Measurements from ENCODE around the gene NAA80.

Gene NAA80

DNA sequence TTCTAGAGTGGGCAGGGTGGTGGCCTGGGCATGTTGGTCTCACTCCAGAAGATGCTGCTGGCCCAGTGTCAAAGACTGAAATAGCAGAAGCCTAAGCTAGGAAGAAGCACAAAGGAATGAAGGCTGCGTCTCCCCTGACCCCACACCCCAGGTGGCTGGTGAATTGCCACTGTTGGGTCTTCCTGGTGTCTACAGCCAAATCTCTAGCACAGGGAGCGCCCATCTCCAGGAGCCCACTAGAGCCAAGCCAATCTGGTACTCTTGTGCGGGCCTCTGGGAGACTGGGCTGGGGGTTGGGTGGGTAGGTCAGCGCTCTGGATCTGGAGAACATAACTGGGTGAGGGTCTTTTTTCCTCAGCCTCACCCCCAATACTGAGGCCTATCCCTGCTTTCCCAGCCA, 27.9 kb upstream of the NAA80 start:
- Histone ChIP-seq H3K79me2 (ENCODE audit: insufficient read depth, low read length) (peaks cover 41% of the 10 kb centered on the region), H2AFZ (ENCODE audit: low read length) (no peak overlapping the region), H3K36me3 (ENCODE audit: insufficient read depth, low read length) (peaks cover 30% of the 10 kb centered on the region), H3K4me3 (ENCODE audit: low read length, poor library complexity, severe bottlenecking) (peak overlapping the region; percentile 94), H4K20me1 (ENCODE audit: insufficient read depth, low read length, poor library complexity, severe bottlenecking) (peaks cover 41% of the 10 kb centered on the region), H3K4me2 (ENCODE audit: low read depth, low read length, poor library complexity, severe bottlenecking) (peak overlapping the region; percentile 95), H3K9ac (ENCODE audit: low read depth, low read length, poor library complexity, severe bottlenecking) (peak overlapping the region; percentile 82), H3K9me3 (ENCODE audit: insufficient read depth, low read depth, low read length) (no peaks in the 10 kb centered on the region), H3K9me2 (replicated peaks; ENCODE audit: low read depth, low read length) (no peaks in the 10 kb centered on the region), H3K27me3 (ENCODE audit: insufficient read depth, low read length, poor library complexity, severe bottlenecking) (no peaks in the 10 kb centered on the region), H3K4me1 (ENCODE audit: insufficient read depth, low read length, poor library complexity, severe bottlenecking) (peaks cover 15% of the 10 kb centered on the region), H3F3A (ENCODE audit: low read depth) (peaks cover 9% of the 10 kb centered on the region)
- TF ChIP-seq, protein P1, sequence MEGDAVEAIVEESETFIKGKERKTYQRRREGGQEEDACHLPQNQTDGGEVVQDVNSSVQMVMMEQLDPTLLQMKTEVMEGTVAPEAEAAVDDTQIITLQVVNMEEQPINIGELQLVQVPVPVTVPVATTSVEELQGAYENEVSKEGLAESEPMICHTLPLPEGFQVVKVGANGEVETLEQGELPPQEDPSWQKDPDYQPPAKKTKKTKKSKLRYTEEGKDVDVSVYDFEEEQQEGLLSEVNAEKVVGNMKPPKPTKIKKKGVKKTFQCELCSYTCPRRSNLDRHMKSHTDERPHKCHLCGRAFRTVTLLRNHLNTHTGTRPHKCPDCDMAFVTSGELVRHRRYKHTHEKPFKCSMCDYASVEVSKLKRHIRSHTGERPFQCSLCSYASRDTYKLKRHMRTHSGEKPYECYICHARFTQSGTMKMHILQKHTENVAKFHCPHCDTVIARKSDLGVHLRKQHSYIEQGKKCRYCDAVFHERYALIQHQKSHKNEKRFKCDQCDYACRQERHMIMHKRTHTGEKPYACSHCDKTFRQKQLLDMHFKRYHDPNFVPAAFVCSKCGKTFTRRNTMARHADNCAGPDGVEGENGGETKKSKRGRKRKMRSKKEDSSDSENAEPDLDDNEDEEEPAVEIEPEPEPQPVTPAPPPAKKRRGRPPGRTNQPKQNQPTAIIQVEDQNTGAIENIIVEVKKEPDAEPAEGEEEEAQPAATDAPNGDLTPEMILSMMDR (conservative IDR thresholded peaks at IDR 0.05; ENCODE audit: low read length): no peak
- TF ChIP-seq EZH2phosphoT487 (IDR thresholded peaks at IDR 0.05; ENCODE audit: borderline replicate concordance): no peak

DNA sequence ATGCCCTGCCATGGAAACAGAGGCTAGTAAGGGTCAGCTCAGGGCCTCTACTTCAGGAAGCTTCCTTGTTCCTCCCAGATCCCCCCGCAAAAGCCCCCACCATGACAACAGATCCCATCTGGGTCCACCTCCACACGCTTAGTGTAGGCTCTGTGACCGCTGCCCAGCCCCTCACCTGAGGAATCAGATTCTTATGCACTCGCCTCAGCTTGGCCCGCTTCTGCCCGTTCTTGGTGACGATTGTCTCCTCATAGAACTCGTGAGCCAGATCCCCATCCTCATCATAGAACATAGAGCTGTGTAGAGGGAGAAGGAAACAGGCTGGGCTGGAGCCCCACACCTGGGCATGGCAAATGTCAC, 27.0 kb upstream of the NAA80 start:
- H2AFZ ChIP-seq (ENCODE audit: low read length): no peak overlapping the region
- H3K4me2 ChIP-seq (ENCODE audit: low read depth, low read length, poor library complexity, severe bottlenecking): peak overlapping the region; percentile 95
- peak overlapping the region; percentile 82 for H3K9ac ChIP-seq (ENCODE audit: low read depth, low read length, poor library complexity, severe bottlenecking)
- peaks cover 15% of the 10 kb centered on the region for H3K4me1 ChIP-seq (ENCODE audit: insufficient read depth, low read length, poor library complexity, severe bottlenecking)
- H3K36me3 ChIP-seq (ENCODE audit: insufficient read depth, low read length): peaks cover 20% of the 10 kb centered on the region
- H3K27me3 ChIP-seq (ENCODE audit: insufficient read depth, low read length, poor library complexity, severe bottlenecking): no peaks in the 10 kb centered on the region
- H4K20me1 ChIP-seq (ENCODE audit: insufficient read depth, low read length, poor library complexity, severe bottlenecking): peaks cover 31% of the 10 kb centered on the region
- peaks cover 9% of the 10 kb centered on the region for H3F3A ChIP-seq (ENCODE audit: low read depth)
- no peaks in the 10 kb centered on the region for H3K9me2 ChIP-seq (replicated peaks; ENCODE audit: low read depth, low read length)
- no peaks in the 10 kb centered on the region for H3K9me3 ChIP-seq (ENCODE audit: insufficient read depth, low read depth, low read length)
- H3K79me2 ChIP-seq (ENCODE audit: insufficient read depth, low read length): peaks cover 31% of the 10 kb centered on the region
- TF ChIP-seq, protein P1 (conservative IDR thresholded peaks at IDR 0.05; ENCODE audit: low read length): no peak
- TF ChIP-seq EZH2phosphoT487 (IDR thresholded peaks at IDR 0.05; ENCODE audit: borderline replicate concordance): no peak
- no peak overlapping the region for H3K4me3 ChIP-seq (ENCODE audit: low read length, poor library complexity, severe bottlenecking)

DNA sequence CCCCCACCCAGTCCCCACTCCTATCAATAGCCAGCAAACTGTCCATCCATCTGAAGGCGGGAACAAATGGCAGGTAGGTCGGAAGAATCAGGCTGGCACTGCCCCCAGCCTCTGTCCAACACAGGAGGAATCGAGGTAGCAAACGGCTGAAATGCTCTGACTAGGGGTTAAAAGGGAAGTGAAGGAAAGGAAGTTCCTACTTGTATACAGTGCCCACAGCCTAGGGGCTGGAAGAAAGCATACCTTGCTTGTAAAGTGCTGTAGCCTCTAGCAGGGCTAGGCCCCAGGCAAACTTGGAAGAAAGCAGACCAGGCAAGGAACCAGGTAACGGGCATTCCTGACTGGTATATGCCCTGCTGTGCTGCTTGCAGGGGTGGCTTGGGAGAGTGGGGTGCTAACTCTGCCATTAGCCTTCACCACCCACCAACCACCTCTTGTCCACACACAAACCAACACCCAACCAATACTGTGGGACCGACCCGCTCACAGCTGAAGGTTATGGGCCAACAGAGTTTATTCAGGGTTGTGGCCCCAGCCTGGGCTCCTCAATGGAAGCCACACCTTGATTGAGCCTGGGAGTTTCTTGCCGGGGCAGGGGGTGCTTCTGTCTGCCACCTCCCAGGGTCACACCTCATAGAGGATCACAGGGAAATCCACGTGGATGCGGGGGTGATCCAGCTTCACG, 26.4 kb upstream of the NAA80 start:
- TF ChIP-seq, protein P1 (conservative IDR thresholded peaks at IDR 0.05; ENCODE audit: low read length): no peak
- no peak for TF ChIP-seq EZH2phosphoT487 (IDR thresholded peaks at IDR 0.05; ENCODE audit: borderline replicate concordance)
- no peak overlapping the region for H2AFZ ChIP-seq (ENCODE audit: low read length)
- H3K9me3 ChIP-seq (ENCODE audit: insufficient read depth, low read depth, low read length): no peaks in the 10 kb centered on the region
- H3K9me2 ChIP-seq (replicated peaks; ENCODE audit: low read depth, low read length): no peaks in the 10 kb centered on the region
- H3K79me2 ChIP-seq (ENCODE audit: insufficient read depth, low read length): peaks cover 27% of the 10 kb centered on the region
- H3K27me3 ChIP-seq (ENCODE audit: insufficient read depth, low read length, poor library complexity, severe bottlenecking): no peaks in the 10 kb centered on the region
- peaks cover 26% of the 10 kb centered on the region for H4K20me1 ChIP-seq (ENCODE audit: insufficient read depth, low read length, poor library complexity, severe bottlenecking)
- H3K4me3 ChIP-seq (ENCODE audit: low read length, poor library complexity, severe bottlenecking): no peak overlapping the region
- H3K9ac ChIP-seq (ENCODE audit: low read depth, low read length, poor library complexity, severe bottlenecking): no peak overlapping the region
- no peak overlapping the region for H3K4me2 ChIP-seq (ENCODE audit: low read depth, low read length, poor library complexity, severe bottlenecking)
- peaks cover 9% of the 10 kb centered on the region for H3F3A ChIP-seq (ENCODE audit: low read depth)
- H3K36me3 ChIP-seq (ENCODE audit: insufficient read depth, low read length): peaks cover 15% of the 10 kb centered on the region; the same call in 1 of the 2 replicates
- H3K4me1 ChIP-seq (ENCODE audit: insufficient read depth, low read length, poor library complexity, severe bottlenecking): peaks cover 15% of the 10 kb centered on the region

All from Loucy (cell line).